NB4 (cell line): ENCODE results near the gene CRIM1.

Source experiments
- DNase-seq: peaks from one replicate; pipeline ENCODE4 v3.0.0; 2010; ENCODE audit warnings: low read depth
- H3K4me3 ChIP-seq: one replicate; pipeline ENCODE4 v1.5.1; 2011; ENCODE audit warnings: mild to moderate bottlenecking, low read depth, low read length, moderate library complexity
- MAX ChIP-seq: IDR thresholded peaks from 2 replicates; pipeline ENCODE4 v1.6.1; 2011; ENCODE audit warnings: low read depth, low read length
- MYC ChIP-seq: IDR thresholded peaks from 2 replicates; pipeline ENCODE4 v1.6.1; 2011; ENCODE audit warnings: low read depth, low read length
- POLR2A ChIP-seq: IDR thresholded peaks from 2 replicates; pipeline ENCODE4 v1.6.1; 2011; ENCODE audit warnings: mild to moderate bottlenecking; ENCODE audit not compliant: insufficient read length; ENCODE audit errors: extremely low read depth
- TF ChIP-seq, protein P1 (sequence below): IDR thresholded peaks from one replicate; pipeline ENCODE4 v1.5.1; 2012; ENCODE audit warnings: low read depth, low read length

Gene CRIM1

GRCh38 chr2:36492216-36492945 lies 136.8 kb downstream of the CRIM1 start:
- DNase-seq: no peak
- H3K4me3 ChIP-seq: no peak overlapping the region
- TF ChIP-seq MYC: no peak
- no peak for TF ChIP-seq MAX
- TF ChIP-seq POLR2A: no peak
- TF ChIP-seq, protein P1, sequence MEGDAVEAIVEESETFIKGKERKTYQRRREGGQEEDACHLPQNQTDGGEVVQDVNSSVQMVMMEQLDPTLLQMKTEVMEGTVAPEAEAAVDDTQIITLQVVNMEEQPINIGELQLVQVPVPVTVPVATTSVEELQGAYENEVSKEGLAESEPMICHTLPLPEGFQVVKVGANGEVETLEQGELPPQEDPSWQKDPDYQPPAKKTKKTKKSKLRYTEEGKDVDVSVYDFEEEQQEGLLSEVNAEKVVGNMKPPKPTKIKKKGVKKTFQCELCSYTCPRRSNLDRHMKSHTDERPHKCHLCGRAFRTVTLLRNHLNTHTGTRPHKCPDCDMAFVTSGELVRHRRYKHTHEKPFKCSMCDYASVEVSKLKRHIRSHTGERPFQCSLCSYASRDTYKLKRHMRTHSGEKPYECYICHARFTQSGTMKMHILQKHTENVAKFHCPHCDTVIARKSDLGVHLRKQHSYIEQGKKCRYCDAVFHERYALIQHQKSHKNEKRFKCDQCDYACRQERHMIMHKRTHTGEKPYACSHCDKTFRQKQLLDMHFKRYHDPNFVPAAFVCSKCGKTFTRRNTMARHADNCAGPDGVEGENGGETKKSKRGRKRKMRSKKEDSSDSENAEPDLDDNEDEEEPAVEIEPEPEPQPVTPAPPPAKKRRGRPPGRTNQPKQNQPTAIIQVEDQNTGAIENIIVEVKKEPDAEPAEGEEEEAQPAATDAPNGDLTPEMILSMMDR: no peak

GRCh38 chr2:36493306-36493705 lies 137.7 kb downstream of the CRIM1 start:
- TF ChIP-seq MYC (no peak), POLR2A (no peak)
- no peak for DNase-seq
- H3K4me3 ChIP-seq: no peak overlapping the region

DNA sequence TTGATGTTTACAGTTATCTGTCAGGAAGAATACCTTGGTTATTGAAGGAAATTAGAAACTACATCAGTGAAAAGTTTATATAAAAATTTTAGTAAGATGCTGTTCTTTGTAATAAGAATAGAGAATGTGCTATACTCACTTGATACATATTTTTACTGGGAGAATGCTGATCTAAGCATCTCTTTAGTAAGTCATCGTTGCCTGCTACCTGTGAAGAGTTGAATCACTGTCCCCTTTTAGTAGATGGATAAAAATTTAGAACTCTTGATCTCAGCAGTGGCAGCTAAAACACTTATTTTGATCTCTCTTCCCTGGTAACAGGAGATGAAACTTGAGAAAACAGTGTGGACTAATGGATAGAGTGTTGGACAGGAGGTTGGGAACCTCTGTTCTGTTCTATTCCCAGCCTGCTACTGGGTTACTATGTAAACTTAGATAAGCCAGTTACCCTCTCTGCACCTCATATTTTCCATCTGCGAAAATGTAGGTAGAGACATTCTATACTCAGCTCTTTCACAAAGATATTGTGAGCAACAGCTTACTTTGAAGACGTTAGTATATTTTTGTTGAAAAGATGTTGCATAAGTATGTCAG lies 142.1 kb downstream of the CRIM1 start:
- TF ChIP-seq, protein P1: no peak
- TF ChIP-seq POLR2A (no peak), MYC (no peak), MAX (no peak)
- DNase-seq: no peak
- H3K4me3 ChIP-seq: no peak overlapping the region

DNA sequence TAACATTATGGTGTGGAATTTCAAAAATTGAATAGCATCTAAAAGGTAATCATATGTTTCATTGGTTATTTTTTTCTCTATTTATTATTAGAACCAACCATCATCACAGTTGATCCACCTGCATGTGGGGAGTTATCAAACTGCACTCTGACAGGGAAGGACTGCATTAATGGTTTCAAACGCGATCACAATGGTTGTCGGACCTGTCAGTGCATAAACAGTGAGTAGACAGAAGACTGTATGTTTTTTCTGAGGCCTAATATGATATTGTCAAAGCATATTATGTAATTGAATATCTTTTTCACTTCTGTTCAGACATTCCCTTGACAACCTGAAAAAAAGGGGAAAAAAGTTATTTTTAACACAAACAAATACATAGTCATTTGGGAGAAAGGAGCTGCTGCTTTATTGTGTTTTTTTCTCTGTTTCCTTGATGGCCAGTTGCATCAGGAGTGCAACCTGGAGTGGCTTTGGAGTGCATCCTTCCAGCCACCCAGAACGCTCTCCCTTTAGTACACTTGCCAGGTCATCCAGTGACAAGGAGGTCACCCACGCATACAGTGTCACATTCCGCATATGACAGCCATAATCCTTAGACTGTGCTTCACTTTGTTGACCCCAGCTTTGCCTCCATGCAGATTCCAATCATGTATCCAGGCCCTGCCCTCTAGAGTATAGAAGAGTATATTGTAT lies 143.7 kb downstream of the CRIM1 start:
- H3K4me3 ChIP-seq: no peak overlapping the region
- TF ChIP-seq POLR2A: no peak
- TF ChIP-seq MYC: no peak
- no peak for TF ChIP-seq MAX
- TF ChIP-seq, protein P1: no peak
- no peak for DNase-seq

DNA sequence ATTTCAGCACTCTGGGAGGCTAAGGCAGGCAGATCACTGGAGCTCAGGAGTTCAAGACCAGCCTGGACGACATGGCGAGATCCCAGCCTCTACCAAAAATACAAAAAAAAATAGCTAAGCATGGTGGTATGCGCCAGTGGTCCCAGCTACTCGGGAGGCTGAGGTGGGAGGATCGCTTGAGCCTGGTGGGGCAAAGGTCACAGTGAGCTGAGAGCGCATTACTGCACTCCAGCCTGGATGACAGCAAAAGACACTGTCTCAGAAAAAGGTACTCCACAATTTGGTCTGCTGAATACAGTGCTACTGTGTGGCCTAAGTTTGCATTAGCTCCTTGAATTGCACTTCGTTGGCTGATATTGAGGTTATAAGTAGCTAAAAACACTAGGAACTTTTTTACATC lies 144.5 kb downstream of the CRIM1 start:
- TF ChIP-seq, protein P1: no peak
- no peak for TF ChIP-seq MAX
- TF ChIP-seq POLR2A: no peak
- TF ChIP-seq MYC: no peak
- DNase-seq: no peak
- H3K4me3 ChIP-seq: no peak overlapping the region

- TF ChIP-seq POLR2A (no peak), MYC (no peak), MAX (no peak)
- TF ChIP-seq, protein P1: no peak
- no peak for DNase-seq
- H3K4me3 ChIP-seq: no peak overlapping the region
Measured at GRCh38 chr2:36502081-36502480, 146.5 kb downstream of the CRIM1 start.
